Astrocyte of the cerebellum (primary cell): ENCODE results near the gene PHTF1.

ENCODE experiments used
- DNase-seq: peaks from one replicate; pipeline ENCODE4 v3.0.0-alpha.2; 2011; ENCODE audit warnings: low read depth
- H3K4me3 ChIP-seq: 2 replicates; pipeline ENCODE4 v1.5.1; 2011; ENCODE audit warnings: mild to moderate bottlenecking, low read depth, low read length, moderate library complexity
- CTCF ChIP-seq: IDR thresholded peaks from 2 replicates; pipeline ENCODE4 v1.5.1; 2012; ENCODE audit warnings: low read length, low read depth, moderate library complexity, mild to moderate bottlenecking; ENCODE audit errors: missing control alignments
- in situ Hi-C: cut with HindIII; loops from 2 replicates; pipeline ENCODE4 v1.10.0; 2017; ENCODE audit warnings: low sequenced_read_pairs

Gene PHTF1

GRCh38 chr1:113657126-113657525 is 102.2 kb downstream of the PHTF1 start:
- in situ Hi-C loops: no loop called here
- H3K4me3 ChIP-seq: no peak overlapping the region
- no peak for TF ChIP-seq CTCF
- no peak for DNase-seq

- DNase-seq: no peak
- no peak for TF ChIP-seq CTCF
- in situ Hi-C loops: no loop called here
- H3K4me3 ChIP-seq: no peak overlapping the region
Observed at GRCh38 chr1:113654883-113655282, 104.4 kb downstream of the PHTF1 start.

- no peak for DNase-seq
- in situ Hi-C loops: no loop called here
- no peak overlapping the region for H3K4me3 ChIP-seq
- no peak for TF ChIP-seq CTCF
Observed at GRCh38 chr1:113653741-113654140, 105.5 kb downstream of the PHTF1 start.

- H3K4me3 ChIP-seq: no peak overlapping the region
- DNase-seq: no peak
- in situ Hi-C loops: no loop called here
- no peak for TF ChIP-seq CTCF
Observed at GRCh38 chr1:113652771-113653170, 106.5 kb downstream of the PHTF1 start.

GRCh38 chr1:113648478-113648877 is 110.8 kb downstream of the PHTF1 start:
- TF ChIP-seq CTCF: no peak
- in situ Hi-C loops: no loop called here
- H3K4me3 ChIP-seq: no peak overlapping the region
- no peak for DNase-seq

GRCh38 chr1:113647164-113647563 is 112.1 kb downstream of the PHTF1 start:
- in situ Hi-C loops: no loop called here
- no peak overlapping the region for H3K4me3 ChIP-seq
- no peak for TF ChIP-seq CTCF
- DNase-seq: peak; percentile 23
